GM23338 (cell line): ENCODE results near the gene PDE3B. TPM values are rescaled to one million over a fixed set of nuclear protein-coding genes. Genes with fewer than 3 reads are reported as not detected.

Experiments used
- ATAC-seq: fragments of 200-7000 bp; cut with Tn5 transposase; 3 replicates; pipeline ENCODE4 v1.9.1; 2020
- DNase-seq: peaks from one replicate; pipeline ENCODE4 v3.0.0-alpha.2; 2015; ENCODE audit warnings: low spot score
- H2AFZ ChIP-seq: fragments of 200-600 bp; sonication (generic); 2 replicates; pipeline ENCODE4 v1.8.0; 2016; ENCODE audit warnings: antibody characterized with exemption, mild to moderate bottlenecking, moderate library complexity
- H3F3A ChIP-seq: fragments of 200-600 bp; sonication (generic); replicated peaks from 2 replicates; pipeline ENCODE4 v1.8.0; 2017; ENCODE audit warnings: antibody characterized with exemption, mixed run types, low read depth
- H3K27ac ChIP-seq: fragments of 200-600 bp; sonication (generic); 2 replicates; pipeline ENCODE4 v1.6.1; 2016; ENCODE audit warnings: low read depth
- H3K27me3 ChIP-seq: fragments of 200-600 bp; sonication (generic); 2 replicates; pipeline ENCODE4 v1.8.0; 2016; ENCODE audit warnings: mild to moderate bottlenecking, mixed run types, moderate library complexity; ENCODE audit not compliant: insufficient read depth
- H3K36me3 ChIP-seq: fragments of 200-600 bp; sonication (generic); 2 replicates; pipeline ENCODE4 v1.8.0; 2016; ENCODE audit warnings: mild to moderate bottlenecking; ENCODE audit not compliant: insufficient read depth
- H3K4me1 ChIP-seq: fragments of 200-600 bp; sonication (generic); 2 replicates; pipeline ENCODE4 v1.8.0; 2016; ENCODE audit warnings: mild to moderate bottlenecking, moderate library complexity; ENCODE audit not compliant: insufficient read depth
- H3K4me2 ChIP-seq: fragments of 200-600 bp; sonication (generic); 2 replicates; pipeline ENCODE4 v1.7.1; 2017; ENCODE audit warnings: mixed run types
- H3K4me3 ChIP-seq: fragments of 200-600 bp; sonication (generic); 2 replicates; pipeline ENCODE4 v1.6.1; 2016; ENCODE audit warnings: mixed run types
- H3K79me2 ChIP-seq: fragments of 200-600 bp; sonication (generic); replicated peaks from 2 replicates; pipeline ENCODE4 v1.8.0; 2017; ENCODE audit warnings: mild to moderate bottlenecking; ENCODE audit not compliant: insufficient read depth
- H3K9me2 ChIP-seq: fragments of 200-600 bp; sonication (generic); 2 replicates; pipeline ENCODE4 v1.8.0; 2017; ENCODE audit not compliant: insufficient read depth
- H4K20me1 ChIP-seq: fragments of 200-600 bp; sonication (generic); replicated peaks from 2 replicates; pipeline ENCODE4 v1.8.0; 2017; ENCODE audit warnings: mild to moderate bottlenecking; ENCODE audit not compliant: insufficient read depth
- H3K27ac Mint-ChIP-seq: 2 replicates; pipeline ENCODE4 v1.8.0; 2020; ENCODE audit warnings: inconsistent platforms, mild to moderate bottlenecking, moderate library complexity, mixed read lengths
- H3K27me3 Mint-ChIP-seq: 3 replicates; pipeline ENCODE4 v1.8.0; 2022; ENCODE audit warnings: low read depth, mild to moderate bottlenecking, moderate library complexity, mixed read lengths, inconsistent platforms; ENCODE audit not compliant: insufficient read depth, poor library complexity
- H3K36me3 Mint-ChIP-seq: 3 replicates; pipeline ENCODE4 v1.8.0; 2021; ENCODE audit warnings: low read depth, mild to moderate bottlenecking, inconsistent platforms, moderate library complexity, mixed read lengths
- H3K4me1 Mint-ChIP-seq: 3 replicates; pipeline ENCODE4 v1.8.0; 2020; ENCODE audit warnings: mild to moderate bottlenecking, inconsistent platforms, mixed read lengths
- H3K4me3 Mint-ChIP-seq: 3 replicates; pipeline ENCODE4 v1.8.0; 2021; ENCODE audit warnings: moderate library complexity, mild to moderate bottlenecking, inconsistent platforms, mixed read lengths
- H3K9me3 Mint-ChIP-seq: 3 replicates; pipeline ENCODE4 v1.8.0; 2020; ENCODE audit warnings: moderate library complexity, mild to moderate bottlenecking, inconsistent platforms, mixed read lengths
- CREB1 ChIP-seq: fragments of 250-450 bp; sonication (Bioruptor Pico); IDR thresholded peaks from 2 replicates; pipeline ENCODE4 v1.5.0; 2020; ENCODE audit warnings: low read depth, mild to moderate bottlenecking, moderate library complexity
- EZH2 ChIP-seq: fragments of 200-600 bp; sonication (generic); IDR thresholded peaks from one replicate; pipeline ENCODE4 v1.8.0; 2017; ENCODE audit warnings: antibody characterized with exemption, mild to moderate bottlenecking, low read depth; ENCODE audit not compliant: unreplicated experiment
- EZH2phosphoT487 ChIP-seq: fragments of 200-600 bp; sonication (generic); IDR thresholded peaks from one replicate; pipeline ENCODE4 v1.8.1; 2018; ENCODE audit warnings: antibody characterized with exemption; ENCODE audit not compliant: unreplicated experiment
- JUNB ChIP-seq: IDR thresholded peaks from one replicate; pipeline ENCODE4 v1.6.1; 2016; ENCODE audit warnings: antibody characterized with exemption; ENCODE audit not compliant: unreplicated experiment
- NANOG ChIP-seq: IDR thresholded peaks from 2 replicates; pipeline ENCODE4 v1.6.1; 2016; ENCODE audit warnings: antibody characterized with exemption, borderline replicate concordance
- POLR2AphosphoS5 ChIP-seq: IDR thresholded peaks from 2 replicates; pipeline ENCODE4 v1.6.1; 2016; ENCODE audit warnings: antibody characterized with exemption, low read depth
- STAT1 ChIP-seq: IDR thresholded peaks from one replicate; pipeline ENCODE4 v1.6.1; 2016; ENCODE audit warnings: antibody characterized with exemption; ENCODE audit not compliant: unreplicated experiment
- ZNF114 ChIP-seq: fragments of 250-450 bp; sonication (Bioruptor Pico); IDR thresholded peaks from 2 replicates; pipeline ENCODE4 v1.5.0; 2020; ENCODE audit warnings: mild to moderate bottlenecking, moderate library complexity
- ZNF331 ChIP-seq: fragments of 250-450 bp; sonication (Bioruptor Pico); IDR thresholded peaks from 2 replicates; pipeline ENCODE4 v1.5.0; 2020; ENCODE audit warnings: low read depth, mild to moderate bottlenecking, moderate library complexity
- polyA plus RNA-seq: library from polyadenylated mRNA; unstranded; fragments of >200 nt; fragmentation: Nextera tagmentation; extraction: Ambion mirVana; gene quantifications from 2 replicates; pipeline ENCODE4 v1.2.1, GENCODE V29; 2016
- total RNA-seq: library from RNA; depleted of rRNA; stranded (reverse); fragments of >200 nt; shearing (Covaris generic); gene quantifications from 2 replicates; pipeline ENCODE4 v1.2.3, GENCODE V29; 2014
- TF ChIP-seq, protein P1 (sequence below): IDR thresholded peaks from 2 replicates; pipeline ENCODE4 v1.6.1; 2016; ENCODE audit warnings: antibody characterized with exemption
- TF ChIP-seq, protein P2 (sequence below): fragments of 250-450 bp; sonication (Bioruptor Pico); IDR thresholded peaks from 2 replicates; pipeline ENCODE4 v1.5.0; 2020; ENCODE audit warnings: mild to moderate bottlenecking, moderate library complexity
- TF ChIP-seq, protein P3 (sequence below): IDR thresholded peaks from one replicate; pipeline ENCODE4 v1.6.1; 2018; ENCODE audit warnings: antibody characterized with exemption; ENCODE audit not compliant: unreplicated experiment
- TF ChIP-seq, protein P4 (sequence below), 2 experiments: fragments of 200-600 bp in 1 of 2; sonication (generic) in 1 of 2; conservative IDR thresholded peaks; 2 replicates each; pipeline versions ENCODE4 v1.5.1 to v1.6.1; 2016 to 2017; ENCODE audit warnings: antibody characterized with exemption in 2 of 2, low read depth in 2 of 2, mild to moderate bottlenecking in 2 of 2, moderate library complexity in 1 of 2

Gene PDE3B
- total and polyA plus RNA-seq, 2 experiments from 2014 or later: 4.3 to 21.3 TPM

DNA sequence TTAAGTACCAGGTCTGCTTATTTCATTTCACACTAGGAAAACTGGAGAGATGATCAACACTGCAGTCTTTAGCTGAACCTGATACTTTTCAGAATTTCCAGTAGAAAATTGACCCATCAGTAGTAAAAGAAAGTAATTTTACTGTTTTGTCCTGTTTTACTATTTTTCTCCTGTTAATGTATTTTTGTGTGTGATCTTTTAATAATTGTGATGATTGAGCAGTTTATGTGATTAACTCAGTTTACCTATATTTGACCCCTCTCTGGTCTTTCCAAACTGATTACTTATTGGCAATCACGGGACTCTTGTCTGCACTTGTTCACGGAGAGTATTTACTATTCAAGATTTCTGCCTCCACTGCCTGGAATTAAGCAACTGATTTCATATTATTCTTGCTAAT is 249.0 kb downstream of the PDE3B start:
- Mint-ChIP-seq H3K27ac (no peak overlapping the region), H3K36me3 (peaks cover 12% of the 10 kb centered on the region), H3K27me3 (peaks cover 25% of the 10 kb centered on the region), H3K4me1 (peaks cover 16% of the 10 kb centered on the region), H3K9me3 (peaks cover 23% of the 10 kb centered on the region; the same call in 2 of the 3 replicates), H3K4me3 (peak overlapping the region; percentile 64)
- no peak for ATAC-seq
- no peak for DNase-seq
- no peak for TF ChIP-seq ZNF331 (CRISPR knock-in tag)
- no peak for TF ChIP-seq POLR2AphosphoS5
- TF ChIP-seq, protein P1, sequence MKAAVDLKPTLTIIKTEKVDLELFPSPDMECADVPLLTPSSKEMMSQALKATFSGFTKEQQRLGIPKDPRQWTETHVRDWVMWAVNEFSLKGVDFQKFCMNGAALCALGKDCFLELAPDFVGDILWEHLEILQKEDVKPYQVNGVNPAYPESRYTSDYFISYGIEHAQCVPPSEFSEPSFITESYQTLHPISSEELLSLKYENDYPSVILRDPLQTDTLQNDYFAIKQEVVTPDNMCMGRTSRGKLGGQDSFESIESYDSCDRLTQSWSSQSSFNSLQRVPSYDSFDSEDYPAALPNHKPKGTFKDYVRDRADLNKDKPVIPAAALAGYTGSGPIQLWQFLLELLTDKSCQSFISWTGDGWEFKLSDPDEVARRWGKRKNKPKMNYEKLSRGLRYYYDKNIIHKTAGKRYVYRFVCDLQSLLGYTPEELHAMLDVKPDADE: no peak
- TF ChIP-seq, protein P2, sequence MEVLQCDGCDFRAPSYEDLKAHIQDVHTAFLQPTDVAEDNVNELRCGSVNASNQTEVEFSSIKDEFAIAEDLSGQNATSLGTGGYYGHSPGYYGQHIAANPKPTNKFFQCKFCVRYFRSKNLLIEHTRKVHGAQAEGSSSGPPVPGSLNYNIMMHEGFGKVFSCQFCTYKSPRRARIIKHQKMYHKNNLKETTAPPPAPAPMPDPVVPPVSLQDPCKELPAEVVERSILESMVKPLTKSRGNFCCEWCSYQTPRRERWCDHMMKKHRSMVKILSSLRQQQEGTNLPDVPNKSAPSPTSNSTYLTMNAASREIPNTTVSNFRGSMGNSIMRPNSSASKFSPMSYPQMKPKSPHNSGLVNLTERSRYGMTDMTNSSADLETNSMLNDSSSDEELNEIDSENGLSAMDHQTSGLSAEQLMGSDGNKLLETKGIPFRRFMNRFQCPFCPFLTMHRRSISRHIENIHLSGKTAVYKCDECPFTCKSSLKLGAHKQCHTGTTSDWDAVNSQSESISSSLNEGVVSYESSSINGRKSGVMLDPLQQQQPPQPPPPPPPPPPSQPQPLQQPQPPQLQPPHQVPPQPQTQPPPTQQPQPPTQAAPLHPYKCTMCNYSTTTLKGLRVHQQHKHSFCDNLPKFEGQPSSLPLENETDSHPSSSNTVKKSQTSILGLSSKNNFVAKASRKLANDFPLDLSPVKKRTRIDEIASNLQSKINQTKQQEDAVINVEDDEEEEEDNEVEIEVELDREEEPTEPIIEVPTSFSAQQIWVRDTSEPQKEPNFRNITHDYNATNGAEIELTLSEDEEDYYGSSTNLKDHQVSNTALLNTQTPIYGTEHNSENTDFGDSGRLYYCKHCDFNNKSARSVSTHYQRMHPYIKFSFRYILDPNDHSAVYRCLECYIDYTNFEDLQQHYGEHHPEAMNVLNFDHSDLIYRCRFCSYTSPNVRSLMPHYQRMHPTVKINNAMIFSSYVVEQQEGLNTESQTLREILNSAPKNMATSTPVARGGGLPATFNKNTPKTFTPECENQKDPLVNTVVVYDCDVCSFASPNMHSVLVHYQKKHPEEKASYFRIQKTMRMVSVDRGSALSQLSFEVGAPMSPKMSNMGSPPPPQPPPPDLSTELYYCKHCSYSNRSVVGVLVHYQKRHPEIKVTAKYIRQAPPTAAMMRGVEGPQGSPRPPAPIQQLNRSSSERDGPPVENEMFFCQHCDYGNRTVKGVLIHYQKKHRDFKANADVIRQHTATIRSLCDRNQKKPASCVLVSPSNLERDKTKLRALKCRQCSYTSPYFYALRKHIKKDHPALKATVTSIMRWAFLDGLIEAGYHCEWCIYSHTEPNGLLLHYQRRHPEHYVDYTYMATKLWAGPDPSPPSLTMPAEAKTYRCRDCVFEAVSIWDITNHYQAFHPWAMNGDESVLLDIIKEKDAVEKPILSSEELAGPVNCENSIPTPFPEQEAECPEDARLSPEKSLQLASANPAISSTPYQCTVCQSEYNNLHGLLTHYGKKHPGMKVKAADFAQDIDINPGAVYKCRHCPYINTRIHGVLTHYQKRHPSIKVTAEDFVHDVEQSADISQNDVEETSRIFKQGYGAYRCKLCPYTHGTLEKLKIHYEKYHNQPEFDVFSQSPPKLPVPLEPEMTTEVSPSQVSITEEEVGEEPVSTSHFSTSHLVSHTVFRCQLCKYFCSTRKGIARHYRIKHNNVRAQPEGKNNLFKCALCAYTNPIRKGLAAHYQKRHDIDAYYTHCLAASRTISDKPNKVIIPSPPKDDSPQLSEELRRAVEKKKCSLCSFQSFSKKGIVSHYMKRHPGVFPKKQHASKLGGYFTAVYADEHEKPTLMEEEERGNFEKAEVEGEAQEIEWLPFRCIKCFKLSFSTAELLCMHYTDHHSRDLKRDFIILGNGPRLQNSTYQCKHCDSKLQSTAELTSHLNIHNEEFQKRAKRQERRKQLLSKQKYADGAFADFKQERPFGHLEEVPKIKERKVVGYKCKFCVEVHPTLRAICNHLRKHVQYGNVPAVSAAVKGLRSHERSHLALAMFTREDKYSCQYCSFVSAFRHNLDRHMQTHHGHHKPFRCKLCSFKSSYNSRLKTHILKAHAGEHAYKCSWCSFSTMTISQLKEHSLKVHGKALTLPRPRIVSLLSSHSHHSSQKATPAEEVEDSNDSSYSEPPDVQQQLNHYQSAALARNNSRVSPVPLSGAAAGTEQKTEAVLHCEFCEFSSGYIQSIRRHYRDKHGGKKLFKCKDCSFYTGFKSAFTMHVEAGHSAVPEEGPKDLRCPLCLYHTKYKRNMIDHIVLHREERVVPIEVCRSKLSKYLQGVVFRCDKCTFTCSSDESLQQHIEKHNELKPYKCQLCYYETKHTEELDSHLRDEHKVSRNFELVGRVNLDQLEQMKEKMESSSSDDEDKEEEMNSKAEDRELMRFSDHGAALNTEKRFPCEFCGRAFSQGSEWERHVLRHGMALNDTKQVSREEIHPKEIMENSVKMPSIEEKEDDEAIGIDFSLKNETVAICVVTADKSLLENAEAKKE (CRISPR knock-in tag): no peak
- TF ChIP-seq CREB1: no peak
- TF ChIP-seq ZNF114 (CRISPR knock-in tag): no peak
- TF ChIP-seq, protein P3, sequence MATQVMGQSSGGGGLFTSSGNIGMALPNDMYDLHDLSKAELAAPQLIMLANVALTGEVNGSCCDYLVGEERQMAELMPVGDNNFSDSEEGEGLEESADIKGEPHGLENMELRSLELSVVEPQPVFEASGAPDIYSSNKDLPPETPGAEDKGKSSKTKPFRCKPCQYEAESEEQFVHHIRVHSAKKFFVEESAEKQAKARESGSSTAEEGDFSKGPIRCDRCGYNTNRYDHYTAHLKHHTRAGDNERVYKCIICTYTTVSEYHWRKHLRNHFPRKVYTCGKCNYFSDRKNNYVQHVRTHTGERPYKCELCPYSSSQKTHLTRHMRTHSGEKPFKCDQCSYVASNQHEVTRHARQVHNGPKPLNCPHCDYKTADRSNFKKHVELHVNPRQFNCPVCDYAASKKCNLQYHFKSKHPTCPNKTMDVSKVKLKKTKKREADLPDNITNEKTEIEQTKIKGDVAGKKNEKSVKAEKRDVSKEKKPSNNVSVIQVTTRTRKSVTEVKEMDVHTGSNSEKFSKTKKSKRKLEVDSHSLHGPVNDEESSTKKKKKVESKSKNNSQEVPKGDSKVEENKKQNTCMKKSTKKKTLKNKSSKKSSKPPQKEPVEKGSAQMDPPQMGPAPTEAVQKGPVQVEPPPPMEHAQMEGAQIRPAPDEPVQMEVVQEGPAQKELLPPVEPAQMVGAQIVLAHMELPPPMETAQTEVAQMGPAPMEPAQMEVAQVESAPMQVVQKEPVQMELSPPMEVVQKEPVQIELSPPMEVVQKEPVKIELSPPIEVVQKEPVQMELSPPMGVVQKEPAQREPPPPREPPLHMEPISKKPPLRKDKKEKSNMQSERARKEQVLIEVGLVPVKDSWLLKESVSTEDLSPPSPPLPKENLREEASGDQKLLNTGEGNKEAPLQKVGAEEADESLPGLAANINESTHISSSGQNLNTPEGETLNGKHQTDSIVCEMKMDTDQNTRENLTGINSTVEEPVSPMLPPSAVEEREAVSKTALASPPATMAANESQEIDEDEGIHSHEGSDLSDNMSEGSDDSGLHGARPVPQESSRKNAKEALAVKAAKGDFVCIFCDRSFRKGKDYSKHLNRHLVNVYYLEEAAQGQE: no peak
- TF ChIP-seq, protein P4, sequence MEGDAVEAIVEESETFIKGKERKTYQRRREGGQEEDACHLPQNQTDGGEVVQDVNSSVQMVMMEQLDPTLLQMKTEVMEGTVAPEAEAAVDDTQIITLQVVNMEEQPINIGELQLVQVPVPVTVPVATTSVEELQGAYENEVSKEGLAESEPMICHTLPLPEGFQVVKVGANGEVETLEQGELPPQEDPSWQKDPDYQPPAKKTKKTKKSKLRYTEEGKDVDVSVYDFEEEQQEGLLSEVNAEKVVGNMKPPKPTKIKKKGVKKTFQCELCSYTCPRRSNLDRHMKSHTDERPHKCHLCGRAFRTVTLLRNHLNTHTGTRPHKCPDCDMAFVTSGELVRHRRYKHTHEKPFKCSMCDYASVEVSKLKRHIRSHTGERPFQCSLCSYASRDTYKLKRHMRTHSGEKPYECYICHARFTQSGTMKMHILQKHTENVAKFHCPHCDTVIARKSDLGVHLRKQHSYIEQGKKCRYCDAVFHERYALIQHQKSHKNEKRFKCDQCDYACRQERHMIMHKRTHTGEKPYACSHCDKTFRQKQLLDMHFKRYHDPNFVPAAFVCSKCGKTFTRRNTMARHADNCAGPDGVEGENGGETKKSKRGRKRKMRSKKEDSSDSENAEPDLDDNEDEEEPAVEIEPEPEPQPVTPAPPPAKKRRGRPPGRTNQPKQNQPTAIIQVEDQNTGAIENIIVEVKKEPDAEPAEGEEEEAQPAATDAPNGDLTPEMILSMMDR (conservative IDR thresholded peaks at IDR 0.05; ENCODE audit: low read depth in 2 of 2): no peak
- no peak for TF ChIP-seq STAT1
- TF ChIP-seq EZH2: no peak
- no peak for TF ChIP-seq EZH2phosphoT487
- no peak for TF ChIP-seq JUNB
- no peak for TF ChIP-seq NANOG
- no peak overlapping the region for H3K27ac ChIP-seq
- no peaks in the 10 kb centered on the region for H3F3A ChIP-seq
- no peak overlapping the region; the same call in 1 of the 2 replicates for H2AFZ ChIP-seq
- no peaks in the 10 kb centered on the region for H4K20me1 ChIP-seq
- H3K27me3 ChIP-seq: peaks cover 10% of the 10 kb centered on the region
- H3K4me1 ChIP-seq: 0 out of 2 replicates have a peak, but pooled peaks cover 15% of the 10 kb centered on the region
- H3K4me2 ChIP-seq: peak overlapping the region; percentile 73; the same call in 1 of the 2 replicates
- H3K4me3 ChIP-seq: peak overlapping the region; percentile 62
- no peaks in the 10 kb centered on the region for H3K36me3 ChIP-seq
- H3K9me2 ChIP-seq: no peaks in the 10 kb centered on the region
- H3K79me2 ChIP-seq: no peaks in the 10 kb centered on the region
